ENCODE data around the gene MAN2B2.
"Not testable (repeated sequence)": the region's sequence is repeated elsewhere in the genome, so short reads cannot be mapped to it uniquely, and the experiment has no call there.

MAN2B2 gene

DNA sequence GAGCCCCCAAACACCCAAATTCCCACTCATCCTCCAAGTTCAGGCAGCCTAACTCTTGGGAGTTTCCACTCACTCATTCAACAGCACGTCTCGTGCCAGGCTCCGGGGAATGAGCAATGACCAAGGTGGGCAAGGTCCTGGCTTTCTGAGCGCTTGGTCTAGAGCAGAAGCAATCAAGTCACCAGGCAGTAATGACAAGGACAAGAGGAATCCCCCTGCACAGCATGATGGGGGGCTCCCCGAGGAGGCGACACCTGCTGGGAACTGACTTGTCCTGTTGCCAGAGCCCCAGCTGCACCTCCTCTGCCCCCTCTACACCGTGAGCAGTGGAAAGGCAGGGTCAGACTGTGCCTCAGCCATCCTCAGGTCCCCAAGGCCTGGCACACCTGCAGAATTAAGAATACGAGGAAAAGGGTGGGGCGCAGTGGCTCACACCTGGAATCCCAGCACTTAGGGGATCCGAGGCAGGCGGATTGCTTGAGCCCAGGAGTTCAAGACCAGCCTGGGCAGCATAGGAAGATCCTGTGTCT, 39.8 kb downstream of the MAN2B2 start:
- peaks cover 43% of the 10 kb centered on the region for H3K36me3 Mint-ChIP-seq
- no peaks in the 10 kb centered on the region for H3K27me3 Mint-ChIP-seq
- no peaks in the 10 kb centered on the region for H3K4me1 Mint-ChIP-seq
- no peak overlapping the region for H3K27ac Mint-ChIP-seq
- no peak for DNase-seq
- CTCF ChIA-PET, result no interaction called here
- no peak overlapping the region for H3K4me3 Mint-ChIP-seq
- H3K9me3 Mint-ChIP-seq, result no peaks in the 10 kb centered on the region

DNA sequence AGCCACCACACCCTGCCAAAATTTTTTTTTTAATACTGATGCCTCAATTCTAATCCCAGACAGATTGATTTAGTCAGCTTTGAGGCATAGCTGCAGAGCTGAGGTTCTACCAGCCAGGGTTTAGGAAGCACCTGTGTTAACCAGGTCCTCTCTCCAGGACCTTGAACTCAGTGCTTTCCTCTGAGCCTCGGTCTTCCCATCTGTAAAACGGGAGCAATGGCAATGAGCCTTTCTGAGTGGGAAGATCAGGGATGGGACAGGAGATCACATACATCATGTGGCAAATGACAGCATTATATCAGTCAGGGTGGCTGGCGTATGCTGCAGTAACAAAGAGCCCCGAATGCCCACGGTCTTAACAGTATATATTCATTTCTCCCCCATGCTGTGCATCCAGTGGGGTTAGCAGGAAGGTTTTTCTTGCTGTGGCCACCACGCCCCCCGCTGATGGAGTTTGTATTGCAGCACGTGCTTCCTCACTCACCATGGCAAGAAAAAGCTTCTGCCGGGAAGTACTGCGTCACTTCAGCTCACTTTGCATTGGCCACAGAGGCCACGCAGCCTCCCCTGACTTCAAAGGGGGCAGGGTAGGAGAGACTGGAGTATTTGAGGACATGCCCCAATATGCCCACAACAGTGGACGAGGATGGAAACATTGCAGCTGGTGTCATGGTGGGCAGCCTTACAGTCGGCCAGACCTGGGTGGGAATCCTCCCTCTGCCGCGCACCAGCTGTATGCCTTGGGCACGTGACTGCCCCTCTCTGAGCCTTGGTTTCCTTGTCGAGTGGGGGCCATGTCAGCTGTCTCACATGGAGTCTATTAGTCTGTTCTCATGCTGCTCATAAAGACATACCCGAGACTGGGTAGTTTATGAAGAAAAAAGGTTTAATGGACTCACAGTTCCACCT, 41.4 kb downstream of the MAN2B2 start:
- Mint-ChIP-seq H3K9me3 (no peaks in the 10 kb centered on the region), H3K27ac (no peak overlapping the region), H3K4me3 (no peak overlapping the region), H3K36me3 (peaks cover 40% of the 10 kb centered on the region), H3K4me1 (no peaks in the 10 kb centered on the region), H3K27me3 (no peaks in the 10 kb centered on the region)
- CTCF ChIA-PET, result no interaction called here
- no peak for DNase-seq

DNA sequence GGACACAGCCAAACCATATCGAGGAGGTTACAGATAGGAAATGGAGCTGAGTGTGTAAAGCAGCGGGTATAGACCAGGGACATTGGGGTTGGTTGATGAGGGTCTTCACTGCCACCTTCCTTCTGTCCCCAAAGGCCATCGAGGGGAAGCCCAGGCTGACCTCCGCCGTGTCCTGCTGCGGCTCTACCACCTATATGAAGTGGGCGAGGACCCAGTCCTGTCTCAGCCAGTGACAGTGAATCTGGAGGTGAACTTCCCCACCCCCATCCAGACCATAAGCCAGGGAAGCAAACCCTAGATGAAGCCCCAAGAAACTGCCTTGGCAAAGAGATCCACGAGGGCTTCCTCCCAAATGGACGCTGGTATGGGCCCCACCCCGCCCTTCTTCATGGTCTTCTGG, 42.3 kb downstream of the MAN2B2 start:
- Mint-ChIP-seq H3K27me3 (no peaks in the 10 kb centered on the region), H3K4me1 (no peaks in the 10 kb centered on the region)

DNA sequence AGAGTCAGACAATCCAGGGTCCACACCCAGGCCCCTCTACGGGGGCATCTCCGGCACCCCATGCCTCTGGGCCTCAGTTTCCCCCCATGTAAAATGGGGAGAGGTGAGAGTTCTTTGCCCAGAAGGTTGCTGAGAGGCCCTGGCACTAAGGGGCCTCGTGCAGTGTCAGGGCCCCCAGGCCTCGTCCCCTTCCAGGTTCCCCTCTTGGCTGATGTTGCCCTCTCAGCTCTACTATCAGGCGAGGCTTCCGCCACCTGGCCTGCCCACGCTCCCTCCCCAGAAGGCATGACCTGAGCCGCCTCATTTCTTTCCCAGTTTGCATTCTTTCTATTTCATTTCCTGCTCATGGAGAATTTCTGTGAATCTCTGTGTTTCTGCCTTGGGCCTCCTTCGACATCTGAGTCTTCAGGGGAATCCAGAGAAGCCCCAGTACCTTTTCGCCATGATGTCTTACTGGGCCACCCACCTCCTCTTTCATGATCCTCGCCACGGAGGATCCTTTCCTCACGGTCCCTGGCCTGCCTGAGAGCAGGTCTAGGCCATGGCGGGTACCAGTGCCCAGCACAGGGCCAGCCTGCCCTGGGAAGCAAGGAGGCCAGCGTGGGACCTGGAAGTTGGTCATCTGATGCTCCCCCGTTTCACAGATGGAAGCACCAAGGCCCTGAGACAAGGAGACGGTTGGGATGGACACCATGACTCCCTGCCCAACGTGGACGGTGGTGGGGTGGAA, 43.6 kb downstream of the MAN2B2 start:
- H3K36me3 Mint-ChIP-seq, result peaks cover 37% of the 10 kb centered on the region
- CTCF ChIA-PET, result no interaction called here
- no peaks in the 10 kb centered on the region for H3K27me3 Mint-ChIP-seq
- no peak overlapping the region for H3K4me3 Mint-ChIP-seq
- DNase-seq, result peak; percentile 17
- no peak overlapping the region for H3K27ac Mint-ChIP-seq
- H3K4me1 Mint-ChIP-seq, result no peaks in the 10 kb centered on the region
- H3K9me3 Mint-ChIP-seq, result no peaks in the 10 kb centered on the region

More for the DNA sequence above, 42.3 kb downstream of the MAN2B2 start:
- H3K4me3 Mint-ChIP-seq, result no peak overlapping the region
- DNase-seq, result peak; percentile 11
- H3K27ac Mint-ChIP-seq, result no peak overlapping the region
- peaks cover 39% of the 10 kb centered on the region for H3K36me3 Mint-ChIP-seq
- CTCF ChIA-PET, result no interaction called here
- no peaks in the 10 kb centered on the region for H3K9me3 Mint-ChIP-seq

DNA sequence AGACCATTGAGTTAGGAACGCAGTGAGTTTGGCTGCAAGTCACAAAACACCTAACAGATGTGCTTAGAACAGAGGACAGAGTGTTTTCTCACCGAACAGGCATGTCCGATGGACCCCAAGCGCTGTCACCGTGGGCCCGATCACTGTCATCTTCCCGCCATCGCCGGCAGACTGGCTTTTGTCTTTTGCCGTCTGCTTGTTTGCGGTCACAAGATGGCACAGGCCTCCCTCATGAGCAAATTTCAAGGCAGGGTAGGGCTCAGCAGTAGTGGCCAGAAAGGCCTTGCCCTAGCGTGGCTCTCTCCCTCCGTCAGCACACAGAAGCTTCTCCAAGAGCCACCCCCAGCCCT, 44.1 kb downstream of the MAN2B2 start:
- no peaks in the 10 kb centered on the region for H3K4me1 Mint-ChIP-seq
- H3K9me3 Mint-ChIP-seq, result no peaks in the 10 kb centered on the region
- CTCF ChIA-PET, result no interaction called here
- peaks cover 37% of the 10 kb centered on the region for H3K36me3 Mint-ChIP-seq
- no peak for DNase-seq
- H3K27me3 Mint-ChIP-seq, result no peaks in the 10 kb centered on the region
- H3K4me3 Mint-ChIP-seq, result no peak overlapping the region
- H3K27ac Mint-ChIP-seq, result no peak overlapping the region

DNA sequence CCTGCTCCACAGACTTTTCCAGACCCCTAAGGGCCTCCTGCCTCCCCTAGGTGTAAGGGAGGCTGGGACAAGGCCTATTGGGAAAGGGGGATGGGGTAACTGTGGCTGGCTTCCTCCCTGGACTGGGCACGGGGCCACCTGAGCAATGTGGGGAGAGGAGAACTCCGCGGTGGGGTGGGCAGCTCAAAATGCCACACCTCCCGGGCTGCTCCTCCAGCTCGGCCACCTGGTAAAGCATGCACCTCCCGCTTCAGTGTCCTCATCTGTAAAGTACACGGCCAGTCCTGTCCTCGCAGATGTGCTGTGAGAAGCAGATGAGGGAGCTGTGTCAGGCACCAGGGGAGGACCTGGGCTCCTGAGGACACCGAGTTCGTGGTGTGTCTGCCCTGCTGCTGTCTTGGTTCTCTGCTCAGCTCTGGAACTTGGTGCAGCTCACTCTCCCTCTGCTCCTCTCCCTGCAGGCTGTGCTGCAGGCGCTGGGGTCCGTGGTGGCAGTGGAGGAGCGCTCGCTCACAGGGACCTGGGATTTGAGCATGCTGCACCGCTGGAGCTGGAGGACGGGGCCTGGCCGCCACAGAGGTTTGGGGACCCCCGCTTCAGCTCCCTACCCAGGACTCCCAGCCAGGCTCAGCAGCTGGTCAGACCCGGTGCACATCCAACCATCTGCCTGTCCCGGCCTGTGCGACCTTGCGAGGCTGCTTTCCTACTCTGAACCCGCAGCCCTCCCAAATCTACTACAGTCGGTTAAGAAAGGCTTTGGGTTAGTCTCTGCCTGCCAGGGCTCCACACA, 44.7 kb downstream of the MAN2B2 start:
- Mint-ChIP-seq H3K27ac (no peak overlapping the region), H3K27me3 (no peaks in the 10 kb centered on the region), H3K4me3 (no peak overlapping the region), H3K36me3 (peaks cover 37% of the 10 kb centered on the region), H3K9me3 (no peaks in the 10 kb centered on the region), H3K4me1 (no peaks in the 10 kb centered on the region)
- DNase-seq, result peak; percentile 14
- CTCF ChIA-PET, result no interaction called here

DNA sequence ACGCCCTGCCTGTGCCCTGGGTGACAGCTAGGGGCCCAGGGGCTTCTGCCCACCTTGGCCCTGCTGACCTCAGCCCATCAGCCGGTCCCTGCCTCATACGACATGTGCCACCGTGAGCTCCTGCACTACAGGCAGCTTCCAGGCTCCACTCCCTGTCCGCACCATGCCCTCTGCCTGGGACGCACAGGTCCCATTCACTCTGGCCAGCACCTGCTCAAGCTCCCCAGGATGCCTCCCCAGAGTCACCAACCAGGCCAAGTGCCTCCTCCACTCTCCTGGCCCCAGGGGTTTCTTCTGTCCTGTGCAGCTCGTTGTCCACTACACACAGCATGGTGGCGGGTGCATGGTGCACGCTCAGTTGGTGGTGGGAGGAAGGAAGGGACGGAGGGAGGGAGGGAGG, 45.3 kb downstream of the MAN2B2 start:
- Mint-ChIP-seq H3K9me3 (no peaks in the 10 kb centered on the region), H3K4me3 (no peak overlapping the region), H3K27ac (no peak overlapping the region), H3K4me1 (no peaks in the 10 kb centered on the region), H3K36me3 (peaks cover 36% of the 10 kb centered on the region), H3K27me3 (no peaks in the 10 kb centered on the region)
- CTCF ChIA-PET, result no interaction called here
- no peak for DNase-seq

DNA sequence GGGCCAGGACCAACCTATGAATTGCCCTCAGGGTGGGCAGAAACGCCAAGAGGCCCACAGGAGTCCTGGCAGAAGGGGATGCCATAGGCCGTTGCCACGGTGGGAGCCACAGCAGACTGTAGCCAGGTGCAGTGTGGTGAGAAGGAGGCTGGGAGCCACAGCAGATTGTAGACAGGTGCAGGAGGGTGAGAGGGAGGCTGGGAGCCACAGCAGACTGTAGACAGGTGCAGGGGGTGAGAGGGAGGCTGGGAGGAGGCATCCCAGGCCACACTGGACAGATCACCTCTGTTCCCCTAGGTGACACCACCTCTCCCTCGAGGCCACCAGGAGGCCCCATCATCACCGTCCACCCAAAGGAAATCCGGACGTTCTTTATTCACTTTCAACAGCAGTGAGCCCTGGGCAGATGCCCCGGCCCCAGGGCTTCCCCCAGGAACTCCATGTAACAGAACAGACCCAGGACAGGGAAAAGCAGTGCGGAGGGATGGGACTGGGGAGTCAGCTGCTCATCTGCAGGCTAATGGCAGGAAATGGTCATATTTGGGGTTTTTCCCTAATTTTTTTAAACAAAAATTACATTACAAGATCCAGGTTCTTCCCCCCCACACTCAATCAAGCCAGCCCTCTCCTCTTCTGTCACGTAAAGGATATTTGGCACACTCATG, 46.0 kb downstream of the MAN2B2 start:
- H3K9me3 Mint-ChIP-seq, result no peaks in the 10 kb centered on the region
- H3K27me3 Mint-ChIP-seq, result no peaks in the 10 kb centered on the region
- no peak for DNase-seq
- no peak overlapping the region for H3K4me3 Mint-ChIP-seq
- peaks cover 33% of the 10 kb centered on the region for H3K36me3 Mint-ChIP-seq
- no peak overlapping the region for H3K27ac Mint-ChIP-seq
- CTCF ChIA-PET, result no interaction called here
- H3K4me1 Mint-ChIP-seq, result no peaks in the 10 kb centered on the region

DNA sequence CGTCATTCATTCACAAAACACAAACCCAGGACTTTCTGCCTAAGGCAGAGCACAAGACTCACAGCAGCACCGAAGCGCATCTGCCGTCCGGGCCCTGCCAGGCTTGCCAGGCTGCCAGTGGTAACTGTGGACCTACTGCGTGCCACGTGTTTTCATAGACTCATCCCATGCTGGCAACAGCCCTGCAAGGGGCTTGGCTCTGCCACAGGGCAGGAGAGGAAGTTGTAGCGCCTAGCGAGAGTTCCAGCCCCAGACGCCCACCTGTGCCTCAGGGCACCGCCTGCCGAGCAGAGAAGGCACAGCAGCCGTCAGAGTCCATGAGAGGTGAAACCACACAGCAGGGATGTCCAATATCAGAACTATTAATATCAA, 46.6 kb downstream of the MAN2B2 start:
- Mint-ChIP-seq H3K4me1 (no peaks in the 10 kb centered on the region), H3K4me3 (no peak overlapping the region), H3K27ac (no peak overlapping the region), H3K36me3 (peaks cover 28% of the 10 kb centered on the region), H3K9me3 (no peaks in the 10 kb centered on the region), H3K27me3 (no peaks in the 10 kb centered on the region)
- no peak for DNase-seq
- CTCF ChIA-PET, result no interaction called here

DNA sequence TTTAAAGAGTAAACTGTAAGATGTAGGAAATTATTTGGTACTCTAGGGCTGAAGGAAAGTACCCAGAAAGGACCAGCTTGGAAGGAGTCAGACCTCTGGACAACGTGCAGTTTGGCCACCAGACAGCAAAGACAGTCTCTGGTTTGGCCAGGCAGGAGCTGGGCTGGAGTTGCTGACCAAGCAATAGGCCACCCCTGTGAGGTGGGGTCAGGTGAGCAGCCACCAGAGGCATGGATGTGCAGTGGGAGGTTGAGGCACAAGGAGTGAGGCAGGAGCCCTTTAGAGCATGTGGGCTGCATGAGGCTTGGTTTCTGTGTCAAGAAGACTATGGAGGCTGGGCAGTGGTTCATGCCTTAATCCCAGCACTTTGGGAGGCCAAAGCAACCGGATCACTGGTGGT, 47.8 kb downstream of the MAN2B2 start:
- Mint-ChIP-seq H3K36me3 (peaks cover 18% of the 10 kb centered on the region), H3K4me3 (no peak overlapping the region), H3K27me3 (no peaks in the 10 kb centered on the region), H3K27ac (no peak overlapping the region), H3K9me3 (no peaks in the 10 kb centered on the region), H3K4me1 (no peaks in the 10 kb centered on the region)
- CTCF ChIA-PET, result no interaction called here
- DNase-seq, result no peak

DNA sequence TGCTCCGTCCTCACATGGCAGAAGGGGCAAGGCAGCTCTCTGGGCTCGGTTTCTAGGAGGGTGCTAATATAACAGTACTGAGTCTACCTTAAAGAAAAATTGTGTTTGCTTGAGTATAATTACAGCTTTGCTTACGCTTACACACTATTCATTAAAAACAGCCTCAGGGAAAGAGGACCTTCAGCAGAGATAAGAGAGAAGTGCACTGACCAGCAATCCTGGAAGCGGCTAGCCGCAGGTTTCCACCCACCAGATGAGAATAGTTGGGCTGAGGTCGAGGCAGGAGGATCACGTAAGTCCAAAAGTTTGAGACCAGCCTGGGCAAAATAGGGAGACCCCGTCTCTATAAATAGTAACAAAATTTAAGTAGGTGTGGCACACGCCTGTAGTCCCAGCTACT, 50.3 kb downstream of the MAN2B2 start:
- CTCF ChIA-PET, result no interaction called here
- Mint-ChIP-seq H3K9me3 (no peaks in the 10 kb centered on the region), H3K4me1 (no peaks in the 10 kb centered on the region), H3K27ac (no peak overlapping the region), H3K36me3 (peaks cover 9% of the 10 kb centered on the region), H3K4me3 (no peak overlapping the region), H3K27me3 (peaks cover 4% of the 10 kb centered on the region)
- no peak for DNase-seq

DNA sequence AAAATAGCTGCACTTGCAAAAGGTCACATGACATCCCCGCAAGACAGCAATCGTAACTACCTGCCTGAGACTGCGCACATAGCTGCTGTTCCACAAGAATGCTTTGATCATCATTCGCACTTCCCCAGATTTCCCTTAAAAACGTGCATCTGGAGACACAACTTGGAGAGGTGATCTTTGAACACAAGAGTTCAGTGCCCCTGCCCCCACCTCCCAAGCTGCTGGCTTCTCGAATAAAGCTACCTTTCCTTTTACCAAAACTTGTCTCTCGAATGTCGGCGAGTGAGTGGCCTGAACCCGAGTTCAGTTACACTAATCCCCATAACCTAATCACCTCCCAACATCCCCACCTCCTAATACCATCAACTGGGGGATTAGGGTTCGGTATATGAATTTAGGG, 51.1 kb downstream of the MAN2B2 start:
- Mint-ChIP-seq H3K36me3 (peaks cover 9% of the 10 kb centered on the region), H3K4me1 (no peaks in the 10 kb centered on the region), H3K27me3 (peaks cover 8% of the 10 kb centered on the region), H3K27ac (no peak overlapping the region), H3K9me3 (no peaks in the 10 kb centered on the region), H3K4me3 (no peak overlapping the region)
- peak; percentile 1 for DNase-seq
- CTCF ChIA-PET, result no interaction called here

DNA sequence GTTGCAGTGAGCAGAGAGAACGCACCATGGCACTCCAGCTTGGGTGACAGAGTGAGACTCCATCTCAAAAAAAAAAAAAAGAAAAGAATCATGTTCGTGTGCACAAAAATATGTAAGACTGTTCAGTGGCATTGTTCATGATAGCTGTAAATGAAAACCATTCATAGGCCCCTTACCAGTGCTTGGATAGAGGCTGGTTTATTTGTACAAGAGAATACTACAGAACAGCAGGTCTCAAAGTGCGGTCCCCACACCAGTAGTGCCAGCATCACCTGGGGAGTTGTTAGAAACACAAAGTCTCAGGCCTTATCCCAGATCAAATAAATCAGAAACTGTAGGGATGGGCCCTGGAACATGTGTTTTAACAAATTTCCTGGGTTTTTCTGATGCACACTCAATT, 52.8 kb downstream of the MAN2B2 start:
- Mint-ChIP-seq H3K9me3 (no peaks in the 10 kb centered on the region), H3K36me3 (no peaks in the 10 kb centered on the region), H3K27me3 (peaks cover 8% of the 10 kb centered on the region), H3K4me1 (no peaks in the 10 kb centered on the region), H3K27ac (no peak overlapping the region), H3K4me3 (no peak overlapping the region)
- DNase-seq, result peak; percentile 4
- CTCF ChIA-PET, result no interaction called here

DNA sequence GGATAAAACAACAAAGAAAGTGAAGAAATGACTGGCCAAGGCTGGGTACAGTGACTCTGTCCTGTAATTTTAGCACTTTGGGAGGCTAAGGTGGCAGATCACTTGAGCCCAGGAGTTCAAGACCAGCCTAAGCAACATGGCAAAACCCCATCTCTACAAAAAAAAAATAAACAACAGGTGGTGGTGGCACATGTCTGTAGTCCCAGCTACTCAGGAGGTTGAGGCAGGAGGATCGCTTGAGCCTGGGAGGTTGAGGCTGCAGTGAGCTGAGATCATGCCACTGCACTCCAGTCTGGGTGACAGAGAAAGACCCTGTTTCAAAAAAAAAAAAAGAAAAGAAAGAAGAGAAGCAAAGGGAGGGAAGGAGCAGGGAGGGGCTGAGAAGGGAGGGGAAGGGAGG, 53.5 kb downstream of the MAN2B2 start:
- H3K4me3 Mint-ChIP-seq, H3K36me3 Mint-ChIP-seq, CTCF ChIA-PET, H3K27me3 Mint-ChIP-seq, H3K27ac Mint-ChIP-seq, H3K9me3 Mint-ChIP-seq, H3K4me1 Mint-ChIP-seq: not testable (repeated sequence)
- peak; percentile 1 for DNase-seq
